GM12892 (cell line): ENCODE measurements around the gene HOXA5.

ENCODE experiments used
- DNase-seq: peaks from one replicate; pipeline ENCODE4 v3.0.0; 2011; ENCODE audit not compliant: insufficient read length
- FAIRE-seq: peaks from 2 replicates; lab custom pipeline; 2011; peaks lifted over from hg19 to GRCh38; lab: Jason Lieb, UNC
- POLR2A ChIP-seq: IDR thresholded peaks from 2 replicates; pipeline ENCODE4 v1.6.1; 2011; ENCODE audit warnings: low read depth, low read length, control low read depth
- POLR2AphosphoS5 ChIP-seq: IDR thresholded peaks from 2 replicates; pipeline ENCODE4 v1.6.1; 2011; ENCODE audit warnings: low read depth, low read length, control low read depth
- TAF1 ChIP-seq: IDR thresholded peaks from 2 replicates; pipeline ENCODE4 v1.6.1; 2011; ENCODE audit warnings: low read depth, mild to moderate bottlenecking, control low read depth, low read length, borderline replicate concordance

The HOXA5 gene

DNA sequence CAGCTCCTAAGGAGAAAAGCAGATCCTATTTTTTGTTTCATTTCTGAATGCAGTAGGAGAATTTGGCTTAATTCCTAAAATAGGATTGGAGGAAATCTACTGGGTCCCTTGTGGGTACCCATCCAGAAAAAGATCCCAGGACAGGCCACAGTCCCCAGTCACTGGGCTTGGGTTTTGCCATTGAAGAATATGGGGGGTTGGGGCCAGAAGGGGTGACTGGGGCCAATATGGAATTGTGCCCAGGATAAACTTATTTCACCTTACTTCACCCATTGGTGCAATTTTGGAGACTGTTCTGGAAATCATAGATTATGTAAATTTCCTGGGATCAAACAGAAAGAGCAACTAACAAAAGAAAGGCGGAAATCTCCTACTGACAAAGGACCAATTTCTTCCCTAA, 5.0 kb downstream of the HOXA5 start:
- TF ChIP-seq POLR2AphosphoS5 (no peak), TAF1 (no peak), POLR2A (no peak)
- no peak for FAIRE-seq
- no peak for DNase-seq

DNA sequence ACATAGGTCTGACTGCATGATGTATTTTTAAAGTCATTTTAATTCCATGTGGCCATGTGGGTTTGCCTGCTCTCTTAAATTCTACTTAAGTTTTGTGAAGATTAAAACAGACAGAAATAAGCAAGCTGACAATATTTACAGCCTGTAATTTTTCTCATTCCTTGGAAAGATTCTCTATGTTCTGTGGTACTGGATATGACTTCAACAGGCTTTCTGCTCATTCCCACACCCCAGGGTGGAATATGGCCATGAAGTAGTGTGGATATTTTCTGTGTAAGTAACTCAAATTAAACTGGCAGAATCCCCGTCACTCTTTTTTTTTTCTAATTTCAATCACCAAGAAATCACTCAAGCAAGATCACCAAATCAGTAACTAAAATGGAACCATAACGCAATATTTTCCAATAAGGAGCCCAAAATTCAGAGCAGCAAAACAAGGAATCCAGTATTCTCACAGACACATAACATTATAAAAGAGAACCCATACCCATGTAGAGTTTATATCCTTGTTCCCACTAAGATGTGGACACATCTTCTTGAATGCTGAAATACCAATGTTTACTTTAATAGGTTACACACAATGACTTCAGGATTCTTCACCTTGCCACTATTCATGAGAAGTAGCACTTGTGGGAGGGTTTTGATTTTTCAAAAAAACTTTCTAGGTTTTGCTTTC, 5.7 kb downstream of the HOXA5 start:
- DNase-seq (no peak), FAIRE-seq (no peak)
- no peak for TF ChIP-seq POLR2A
- TF ChIP-seq TAF1, result no peak

DNA sequence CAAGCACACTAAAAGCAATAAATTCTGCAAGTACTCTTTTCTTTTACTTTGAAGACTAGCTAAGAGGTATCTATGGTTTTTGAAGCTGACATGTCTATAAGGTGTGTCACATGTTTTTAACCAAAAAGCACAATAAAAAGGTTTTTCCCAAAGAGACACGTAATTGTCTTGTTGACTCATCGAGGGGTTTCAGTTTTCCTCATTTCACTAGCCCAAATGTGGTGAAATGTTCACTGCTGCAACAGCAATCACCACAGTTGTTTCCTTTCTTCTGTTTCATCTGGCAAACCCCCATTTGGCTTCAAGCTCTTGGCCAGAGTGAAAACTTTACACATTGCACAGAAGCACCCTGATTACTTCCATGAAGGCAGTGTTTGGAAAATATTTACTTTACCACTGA, 9.1 kb downstream of the HOXA5 start:
- DNase-seq, result no peak
- no peak for FAIRE-seq
- TF ChIP-seq TAF1 (no peak), POLR2AphosphoS5 (no peak), POLR2A (no peak)

DNA sequence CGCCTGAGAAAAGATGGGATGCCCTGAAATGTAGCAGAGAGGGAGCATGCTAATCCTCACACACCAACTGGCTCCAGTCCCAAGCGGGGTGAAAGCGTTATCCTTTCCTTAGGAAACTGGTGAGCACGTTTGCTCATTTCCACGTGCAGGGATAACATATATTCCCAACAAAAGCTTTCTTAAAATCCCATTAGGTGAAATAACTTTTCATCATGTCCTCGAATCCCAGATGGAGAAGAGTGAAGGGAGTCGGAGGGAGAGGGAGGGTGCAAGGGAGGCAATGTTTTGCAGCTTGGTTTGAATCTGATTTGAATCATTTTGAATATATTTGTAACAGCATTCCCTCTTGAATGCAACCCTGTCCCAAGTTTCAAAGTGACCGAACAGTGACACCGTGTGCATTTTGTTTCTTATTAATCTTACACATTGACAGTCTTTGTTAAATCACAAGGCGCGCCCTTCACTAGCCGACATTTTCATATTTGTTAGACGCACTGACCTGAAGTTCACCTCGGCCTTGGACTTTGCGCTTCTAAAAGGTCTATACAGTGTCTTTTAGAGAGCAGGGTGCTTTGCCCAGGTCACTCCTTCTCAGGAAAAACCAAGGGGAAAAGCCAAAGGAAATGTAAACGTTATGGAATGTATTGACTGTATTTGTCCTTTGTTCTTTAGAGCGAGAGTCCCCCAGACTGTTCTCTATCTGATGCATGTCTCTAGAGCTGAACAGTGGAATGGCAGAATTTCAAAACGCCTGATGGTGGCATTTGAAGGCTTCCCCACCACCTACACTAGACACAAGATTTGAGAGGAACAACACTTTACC, 9.9 kb downstream of the HOXA5 start:
- TF ChIP-seq POLR2A (no peak), TAF1 (no peak), POLR2AphosphoS5 (no peak)
- FAIRE-seq, result no peak
- DNase-seq, result no peak

DNA sequence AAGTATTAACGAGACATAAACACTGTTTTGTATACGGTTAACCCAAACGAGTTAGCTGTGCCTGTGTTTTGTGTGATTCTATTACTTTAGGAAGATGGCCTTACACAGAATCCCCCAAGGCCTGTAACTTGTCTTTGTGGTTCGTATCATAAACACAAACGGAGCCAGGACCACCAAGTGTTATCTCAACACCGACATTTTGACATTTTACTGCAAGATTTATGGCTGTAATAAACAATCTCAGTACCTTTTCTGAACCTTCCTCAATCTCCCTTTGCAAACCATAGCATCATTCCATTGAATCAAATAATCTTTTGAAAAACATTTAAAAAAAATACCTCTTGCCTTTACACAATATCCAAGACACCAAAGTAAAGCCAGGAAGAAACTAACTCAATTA, 10.5 kb downstream of the HOXA5 start:
- FAIRE-seq (no peak), DNase-seq (no peak)
- TF ChIP-seq POLR2AphosphoS5, result no peak
- TF ChIP-seq POLR2A, result no peak
- TF ChIP-seq TAF1, result no peak

DNA sequence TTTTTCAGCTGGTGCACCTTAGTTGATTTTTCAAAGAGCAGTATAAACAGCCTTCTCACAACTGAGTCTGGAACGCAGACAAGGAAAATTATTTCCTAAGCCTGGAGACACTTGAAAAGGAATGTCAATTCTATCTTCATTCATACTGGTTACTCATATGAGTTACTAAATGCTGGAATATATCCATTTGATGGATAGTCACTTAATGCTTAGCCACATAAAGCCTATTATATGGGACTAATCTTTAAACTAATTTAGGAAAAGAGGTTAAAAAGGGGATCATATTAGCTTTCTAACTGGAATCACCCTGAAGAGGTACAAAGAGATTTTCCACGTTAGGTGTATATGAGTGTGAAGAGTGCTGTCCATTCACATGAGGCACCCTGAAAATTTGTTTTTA, 11.3 kb downstream of the HOXA5 start:
- FAIRE-seq, result no peak
- TF ChIP-seq POLR2AphosphoS5, result no peak
- no peak for TF ChIP-seq POLR2A
- TF ChIP-seq TAF1, result no peak
- DNase-seq, result no peak

DNA sequence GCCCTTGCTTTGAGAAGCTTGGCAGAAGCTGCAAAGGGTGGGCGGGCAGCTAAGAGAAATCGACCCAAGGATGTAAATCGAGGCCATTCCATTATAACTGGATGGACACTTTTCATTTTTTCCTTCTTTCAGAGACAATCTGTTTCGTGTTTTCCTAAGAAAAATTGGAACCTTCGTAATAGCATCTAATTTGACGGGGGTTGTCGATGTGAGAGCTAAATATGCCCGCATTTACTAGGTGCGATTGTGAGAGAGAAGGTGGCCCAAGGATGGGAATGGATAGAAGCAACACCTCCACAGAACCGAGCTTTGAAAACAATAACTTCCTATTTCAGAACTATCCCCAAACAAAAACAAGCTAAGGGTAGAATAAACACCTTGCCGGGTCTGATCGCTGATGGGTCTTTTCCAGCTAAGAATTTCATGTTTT, 12.1 kb downstream of the HOXA5 start:
- TF ChIP-seq TAF1 (no peak), POLR2A (no peak), POLR2AphosphoS5 (no peak)
- FAIRE-seq, result no peak

DNA sequence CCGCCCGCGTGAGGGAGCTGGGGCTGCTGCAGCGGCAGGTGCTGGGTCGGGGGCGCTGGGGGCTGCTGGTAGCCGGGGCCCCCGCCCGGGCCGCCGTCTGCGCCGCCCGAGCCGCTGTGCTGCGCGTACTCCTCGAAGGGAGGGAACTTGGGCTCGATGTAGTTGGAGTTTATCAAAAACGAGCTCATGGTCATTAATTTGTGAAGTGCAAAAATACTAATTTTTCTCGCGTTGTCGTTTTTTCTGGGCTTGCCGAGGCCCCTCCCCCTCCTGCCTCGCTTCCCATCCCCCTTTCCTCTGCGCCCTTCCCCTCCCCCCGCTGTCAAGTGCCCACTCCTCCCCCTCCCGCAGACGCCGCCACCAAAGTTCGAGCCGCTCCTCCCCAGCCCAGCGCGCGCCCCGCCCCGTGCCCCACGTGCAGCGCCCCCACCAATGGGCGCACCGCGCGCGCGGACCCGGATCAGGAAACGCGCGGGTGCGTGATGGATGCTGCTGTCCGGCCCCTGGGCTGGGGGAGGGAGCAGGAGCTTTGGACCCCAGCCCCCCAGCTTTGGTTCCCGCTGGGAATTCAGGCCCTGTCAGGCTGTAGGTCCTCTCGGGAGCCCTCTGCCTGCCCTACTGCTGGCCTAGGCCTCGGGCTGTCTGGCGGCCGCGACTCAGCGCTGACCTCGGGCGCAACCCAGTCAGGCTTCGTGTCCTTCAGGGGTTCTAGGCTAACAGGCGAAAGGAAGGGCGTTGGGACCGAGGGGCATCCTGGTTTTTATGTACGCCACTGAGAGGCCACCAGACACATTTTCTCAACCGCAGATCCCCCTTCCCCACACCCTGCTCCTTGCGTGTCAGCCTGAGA, 12.7 kb downstream of the HOXA5 start, which contains the start of gene HOXA4:
Gene HOXA4 (minus strand): TSS at position 218 of the 850 bp plus-strand sequence. CDS start 24 bp downstream, at position 194.
- DNase-seq (no peak), FAIRE-seq (no peak)
- TF ChIP-seq POLR2A, result no peak
- TF ChIP-seq TAF1, result no peak
- TF ChIP-seq POLR2AphosphoS5, result no peak

More for the DNA sequence above, 12.1 kb downstream of the HOXA5 start:
- DNase-seq, result no peak

DNA sequence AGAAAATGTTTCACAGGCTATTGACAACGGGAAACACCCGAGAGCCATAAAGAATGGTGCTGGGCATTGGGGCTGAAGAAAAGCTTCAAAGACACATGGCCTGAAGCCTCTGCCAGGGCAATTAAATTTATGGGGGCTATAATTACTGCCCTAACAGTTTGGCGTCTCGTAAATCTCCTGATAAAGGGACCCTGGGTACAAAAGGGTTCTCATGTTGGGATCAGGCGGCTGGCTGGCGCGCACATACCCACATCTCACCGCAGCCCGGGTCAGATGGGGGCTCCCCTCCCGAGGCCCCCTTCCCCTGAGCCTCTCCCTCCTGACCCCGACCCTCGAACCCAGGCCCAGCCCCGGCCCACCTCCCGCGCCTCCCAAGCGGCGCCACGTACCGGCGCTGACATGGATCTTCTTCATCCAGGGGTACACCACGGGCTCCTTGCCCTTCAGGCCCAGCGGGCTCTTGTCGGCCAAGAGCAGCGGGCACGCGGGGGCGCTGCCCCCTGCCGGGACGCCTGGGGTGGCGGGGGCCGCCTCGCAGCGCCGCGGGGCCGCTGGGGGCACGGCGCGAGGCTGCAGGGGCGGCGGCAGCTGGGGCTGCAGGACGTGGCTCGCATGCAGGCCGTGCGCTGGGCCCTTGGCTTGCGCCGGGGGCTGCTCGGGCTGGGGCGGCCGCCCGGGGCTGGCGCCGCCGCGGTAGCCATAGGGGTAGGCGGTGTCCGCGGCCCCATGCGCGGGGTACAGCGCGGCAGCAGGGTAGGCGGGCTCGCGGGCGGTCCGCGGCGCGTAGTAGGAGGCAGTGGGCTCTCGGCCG, 13.5 kb downstream of the HOXA5 start:
- TF ChIP-seq POLR2AphosphoS5, result no peak
- no peak for TF ChIP-seq POLR2A
- no peak for TF ChIP-seq TAF1
- FAIRE-seq, result no peak
- DNase-seq, result no peak

DNA sequence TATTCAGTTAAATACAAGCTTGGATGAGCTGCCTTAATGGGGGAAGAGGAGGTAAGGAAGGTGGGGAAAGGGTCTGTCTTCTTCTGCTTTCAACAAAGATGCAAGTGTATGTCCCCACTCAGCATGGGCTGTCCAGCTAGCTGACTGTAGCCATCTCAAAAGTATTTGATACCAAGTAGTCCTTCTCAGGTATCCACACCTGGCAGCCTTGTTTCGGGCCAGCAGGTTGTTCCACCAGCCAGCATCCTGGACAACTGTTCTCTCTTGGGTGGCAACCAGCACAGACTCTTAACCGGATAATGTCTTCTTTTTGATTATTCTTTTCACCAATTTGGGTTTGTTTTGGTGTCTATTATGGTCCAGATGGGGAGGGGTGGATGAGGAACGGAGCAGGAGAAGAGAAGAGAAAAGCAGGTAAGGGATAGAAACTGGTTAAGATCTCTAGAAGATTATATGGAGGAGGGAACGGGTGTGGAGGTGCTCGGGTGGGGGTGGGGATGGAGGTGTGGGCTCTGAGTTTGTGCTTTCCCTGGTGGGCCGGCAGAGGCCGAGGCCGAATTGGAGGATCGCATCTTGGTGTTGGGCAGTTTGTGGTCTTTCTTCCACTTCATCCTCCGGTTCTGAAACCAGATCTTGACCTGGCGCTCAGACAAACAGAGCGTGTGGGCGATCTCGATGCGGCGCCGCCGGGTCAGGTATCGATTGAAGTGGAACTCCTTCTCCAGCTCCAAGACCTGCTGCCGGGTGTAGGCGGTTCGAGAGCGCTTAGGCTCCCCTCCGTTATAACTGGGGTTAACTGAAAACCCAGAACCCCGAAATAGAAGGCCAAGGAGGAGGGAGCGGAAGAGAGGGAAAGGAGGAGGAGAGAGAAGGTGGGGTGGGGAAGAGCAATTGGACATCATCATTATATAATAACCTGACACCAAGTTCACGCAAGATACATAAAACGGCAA, 14.4 kb downstream of the HOXA5 start:
- FAIRE-seq, result no peak
- no peak for DNase-seq
- TF ChIP-seq TAF1 (no peak), POLR2A (no peak), POLR2AphosphoS5 (no peak)

DNA sequence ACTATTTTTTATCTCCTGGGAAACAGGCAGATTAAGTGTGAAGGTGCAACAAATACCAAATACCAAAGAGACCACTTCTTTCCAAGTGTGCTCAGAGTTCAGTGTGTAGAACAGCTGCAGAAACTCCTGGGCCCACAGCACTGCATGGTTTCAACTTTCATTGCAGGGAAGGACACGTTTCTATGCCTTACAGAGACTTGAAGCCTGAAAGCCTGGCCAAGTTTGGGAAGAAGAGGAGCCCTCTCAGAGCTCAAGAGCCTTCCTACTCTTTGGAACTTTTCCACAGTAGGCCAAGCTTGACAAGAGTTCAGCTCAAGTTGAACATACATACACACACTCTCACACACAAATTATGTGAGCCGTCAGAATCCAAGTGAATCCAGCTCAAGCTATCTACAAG, 15.4 kb downstream of the HOXA5 start:
- no peak for DNase-seq
- TF ChIP-seq POLR2AphosphoS5 (no peak), TAF1 (no peak), POLR2A (no peak)
- no peak for FAIRE-seq
